GM12878 (cell line): ENCODE measurements around the gene ZDHHC7. TPM values are rescaled to one million over a fixed set of nuclear protein-coding genes. Genes with fewer than 3 reads are reported as not detected.

ENCODE experiments used
- ATAC-seq: fragments of 200-7000 bp; cut with Tn5 transposase; 3 replicates; pipeline ENCODE4 v1.9.1; 2020; ENCODE audit warnings: mild to moderate bottlenecking, moderate library complexity
- BruUV-seq: library from RNA; stranded (reverse); fragments of 400-500 nt; replicated peaks from 2 replicates; lab custom pipeline; 2021; lab: Mats Ljungman, UMichigan
- CTCF ChIA-PET: fragments of 300-600 bp; sonication (Branson Sonifier 250); formaldehyde crosslinking; extraction: SDS; loops from one replicate; lab custom pipeline; 2021; ENCODE audit warnings: inconsistent platforms; lab: Yijun Ruan, JAX
- POLR2A ChIA-PET: fragments of 350-600 bp; formaldehyde crosslinking; extraction: SDS; loops from one replicate; lab custom pipeline; 2021; ENCODE audit warnings: inconsistent platforms; lab: Charles Lee
- RAD21 ChIA-PET: fragments of 300-600 bp; sonication (Branson Sonifier 250); formaldehyde crosslinking; loops from one replicate; lab custom pipeline; 2023; ENCODE audit warnings: antibody characterized with exemption; ENCODE audit not compliant: unreplicated experiment; lab: Charles Lee
- SMC1A ChIA-PET: fragments of 300-600 bp; sonication (Branson Sonifier 250); formaldehyde crosslinking; loops from one replicate; lab custom pipeline; 2023; ENCODE audit not compliant: unreplicated experiment, uncharacterized antibody; lab: Charles Lee
- DNase-seq: peaks from one replicate; pipeline ENCODE4 v3.0.0-alpha.2; 2011; ENCODE audit warnings: low read depth, low spot score
- FAIRE-seq: peaks from 3 replicates; lab custom pipeline; 2011; peaks lifted over from hg19 to GRCh38; lab: Jason Lieb, UNC
- H2AFZ ChIP-seq: 2 replicates; pipeline ENCODE4 v1.6.0; 2011; ENCODE audit warnings: low read depth, low read length, control low read depth; ENCODE audit not compliant: control insufficient read depth
- H3K27ac ChIP-seq: 2 replicates; pipeline ENCODE4 v1.5.1; 2011; ENCODE audit warnings: control low read depth; ENCODE audit not compliant: control insufficient read depth, insufficient read depth
- H3K27me3 ChIP-seq, 2 experiments: replicated peaks in 1 of 2; 2 replicates each; pipeline versions ENCODE4 v1.6.0 to v1.6.1; 2011; ENCODE audit warnings: low read length in 1 of 2; ENCODE audit not compliant: control insufficient read depth in 2 of 2, insufficient read depth in 2 of 2
- H3K36me3 ChIP-seq, 2 experiments: 2 replicates each; pipeline ENCODE4 v1.5.1; 2011; ENCODE audit warnings: low read length in 1 of 2; ENCODE audit not compliant: control insufficient read depth in 2 of 2, insufficient read depth in 2 of 2
- H3K4me1 ChIP-seq: 2 replicates; pipeline ENCODE4 v1.6.1; 2011; ENCODE audit warnings: mild to moderate bottlenecking, low read length, moderate library complexity, mixed read lengths; ENCODE audit not compliant: control insufficient read depth, insufficient read depth
- H3K4me2 ChIP-seq: 2 replicates; pipeline ENCODE4 v1.6.0; 2011; ENCODE audit warnings: control low read depth; ENCODE audit not compliant: control insufficient read depth, insufficient read depth
- H3K4me3 ChIP-seq: fragments of 200-600 bp; sonication (generic); 2 replicates; pipeline ENCODE4 v1.5.1; 2016
- H3K79me2 ChIP-seq: 2 replicates; pipeline ENCODE4 v1.6.0; 2011; ENCODE audit warnings: low read length; ENCODE audit not compliant: control insufficient read depth, insufficient read depth
- H3K9ac ChIP-seq: 2 replicates; pipeline ENCODE4 v1.8.0; 2011; ENCODE audit warnings: low read length, control low read depth, mixed read lengths; ENCODE audit not compliant: control insufficient read depth, insufficient read depth
- H3K9me3 ChIP-seq: replicated peaks from 3 replicates; pipeline ENCODE4 v1.5.1; 2011; ENCODE audit warnings: mild to moderate bottlenecking, low read length; ENCODE audit not compliant: control insufficient read depth, insufficient read depth
- H4K20me1 ChIP-seq: 2 replicates; pipeline ENCODE4 v1.6.0; 2011; ENCODE audit not compliant: control insufficient read depth, insufficient read depth
- ATF2 ChIP-seq: IDR thresholded peaks from 2 replicates; pipeline ENCODE4 v1.6.1; 2012; ENCODE audit warnings: low read length, inconsistent platforms
- BACH1 ChIP-seq: fragments of 450-650 bp; IDR thresholded peaks from 2 replicates; pipeline ENCODE4 v1.6.1; 2017; ENCODE audit warnings: mild to moderate bottlenecking, borderline replicate concordance
- BRCA1 ChIP-seq: IDR thresholded peaks from 2 replicates; pipeline ENCODE4 v1.6.1; 2011; ENCODE audit warnings: low read depth, low read length, improper control_type of control experiment
- ETV6 ChIP-seq, 2 experiments: fragments of 450-650 bp in 1 of 2; IDR thresholded peaks in 1 of 2; conservative IDR thresholded peaks in 1 of 2; 2 replicates each; pipeline ENCODE4 v1.6.1; 2014; ENCODE audit warnings: antibody characterized with exemption in 1 of 2, borderline replicate concordance in 1 of 2, low read depth in 1 of 2, mild to moderate bottlenecking in 1 of 2, moderate library complexity in 1 of 2
- GABPA ChIP-seq: IDR thresholded peaks from 2 replicates; pipeline ENCODE4 v1.6.1; 2014; ENCODE audit warnings: antibody characterized with exemption, low read depth, mild to moderate bottlenecking, inconsistent platforms
- KDM1A ChIP-seq: fragments of 200-600 bp; sonication (generic); IDR thresholded peaks from 2 replicates; pipeline ENCODE4 v1.6.1; 2016; ENCODE audit warnings: borderline replicate concordance
- PBX3 ChIP-seq: IDR thresholded peaks from 2 replicates; pipeline ENCODE4 v1.6.1; 2011; ENCODE audit warnings: mild to moderate bottlenecking, low read depth, low read length, moderate library complexity; ENCODE audit not compliant: insufficient replicate concordance
- SIN3A ChIP-seq: IDR thresholded peaks from 2 replicates; pipeline ENCODE4 v1.6.1; 2012; ENCODE audit warnings: low read depth, low read length, improper control_type of control experiment
- USF1 ChIP-seq: IDR thresholded peaks from 2 replicates; pipeline ENCODE4 v1.6.1; 2011; ENCODE audit warnings: borderline replicate concordance, low read depth, mild to moderate bottlenecking, moderate library complexity, mixed read lengths, low read length; ENCODE audit not compliant: insufficient read depth; ENCODE audit errors: extremely low read length
- ZBTB4 ChIP-seq: fragments of 450-650 bp; formaldehyde crosslinking; IDR thresholded peaks from 2 replicates; pipeline ENCODE4 v1.4.0; 2022; ENCODE audit warnings: mild to moderate bottlenecking, moderate library complexity
- WGBS: methylation state at CpG from one replicate; pipeline ENCODE4 v1.1.6; 2016; ENCODE audit warnings: low lambda C conversion rate; ENCODE audit not compliant: insufficient replicate concordance, insufficient coverage; ENCODE audit errors: missing lambda C conversion rate; 5-methylcytosine and 5-hydroxymethylcytosine counted together
- in situ Hi-C: fragments of 300-500 bp; cut with MboI; formaldehyde crosslinking; loops from 9 replicates; pipeline ENCODE4 v1.14.3; 2018; ENCODE audit warnings: mixed read lengths
- intact Hi-C: fragments of 100-400 bp; cut with micrococcal nuclease; formaldehyde crosslinking; loops from one replicate; pipeline ENCODE4 v1.14.2; 2022; ENCODE audit not compliant: unreplicated experiment
- polyA plus RNA-seq, 11 experiments: library from polyadenylated mRNA; depleted of rRNA in 4 of 11; unstranded in 6 of 11; stranded (reverse) in 5 of 11; fragments of >200 nt; fragmentation: Nextera tagmentation in 4 of 11; fragmentation: Illumina TruSeq in 1 of 11; extraction: Ambion mirVana in 4 of 11; extraction: Trizol in 1 of 11; gene quantifications; 1 replicate in 1 of 11; 2 replicates in 10 of 11; pipeline versions ENCODE4 v1.2.1 to v1.2.3, GENCODE V29; 2011 to 2016; ENCODE audit warnings: inconsistent platforms in 2 of 11, missing spikeins in 2 of 11, low read depth in 1 of 11
- total RNA-seq, 4 experiments: library from RNA; depleted of rRNA in 3 of 4; stranded (reverse); fragments of >200 nt in 3 of 4; fragmentation: Illumina TruSeq in 1 of 4; extraction: Trizol in 1 of 4; gene quantifications; 2 replicates each; pipeline versions ENCODE4 v1.2.1 to v1.2.3, GENCODE V29; 2013 to 2021
- TF ChIP-seq, protein P1 (sequence below): IDR thresholded peaks from 2 replicates; pipeline ENCODE4 v1.6.1; 2012; ENCODE audit warnings: low read depth, low read length, improper control_type of control experiment

The ZDHHC7 gene
- total and polyA plus RNA-seq, 10 of the 15 experiments (the other 5 are each of a cell fraction or from before 2014, with no cell fraction given) = 0.87 to 26.0 (median 20.0) TPM

GRCh38 chr16:84963066-84963465 lies 48.3 kb downstream of the ZDHHC7 start (continued):
- TF ChIP-seq, protein P1, sequence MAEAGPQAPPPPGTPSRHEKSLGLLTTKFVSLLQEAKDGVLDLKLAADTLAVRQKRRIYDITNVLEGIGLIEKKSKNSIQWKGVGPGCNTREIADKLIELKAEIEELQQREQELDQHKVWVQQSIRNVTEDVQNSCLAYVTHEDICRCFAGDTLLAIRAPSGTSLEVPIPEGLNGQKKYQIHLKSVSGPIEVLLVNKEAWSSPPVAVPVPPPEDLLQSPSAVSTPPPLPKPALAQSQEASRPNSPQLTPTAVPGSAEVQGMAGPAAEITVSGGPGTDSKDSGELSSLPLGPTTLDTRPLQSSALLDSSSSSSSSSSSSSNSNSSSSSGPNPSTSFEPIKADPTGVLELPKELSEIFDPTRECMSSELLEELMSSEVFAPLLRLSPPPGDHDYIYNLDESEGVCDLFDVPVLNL = no peak
- TF ChIP-seq BRCA1 (no peak), BACH1 (no peak), SIN3A (no peak), ETV6 (conservative IDR thresholded peaks at IDR 0.05 in 1 of 2, IDR thresholded peaks at IDR 0.05 in 1 of 2; ENCODE audit: borderline replicate concordance in 1 of 2, low read depth in 1 of 2) (no peak), KDM1A (no peak), GABPA (no peak), PBX3 (no peak), USF1 (no peak)

GRCh38 chr16:84960942-84961341 lies 50.4 kb downstream of the ZDHHC7 start:
- DNase-seq (no peak), FAIRE-seq (no peak), ATAC-seq (no peak)
- ChIA-PET POLR2A (no interaction called here), CTCF (no interaction called here), RAD21 (no interaction called here), SMC1A (interaction anchor here (0.9 kb wide), 1 partner anchor 206 kb away, joined by 3 read pairs; no protein-coding TSS in a partner anchor)
- TF ChIP-seq ATF2 (no peak), ZBTB4 (CRISPR knock-in tag) (no peak)
- in situ Hi-C loops (loop anchor here (25.0 kb wide), 2 partner anchors 324 to 449 kb away; partner anchors contain the start of genes KLHL36 and MEAK7), intact Hi-C loops (no loop called here)
- no peak overlapping the region for H3K27ac ChIP-seq
- 36% methylated on average over 4 of the region's 4 CpGs for WGBS
- H3K9ac ChIP-seq = no peak overlapping the region
- no peak overlapping the region for H3K4me2 ChIP-seq
- no peaks in the 10 kb centered on the region for H4K20me1 ChIP-seq
- no peaks in the 10 kb centered on the region for H3K4me1 ChIP-seq
- H3K4me3 ChIP-seq = no peak overlapping the region
- no peak overlapping the region for H2AFZ ChIP-seq
- H3K36me3 ChIP-seq = no peaks in the 10 kb centered on the region
- no TSS peak for BruUV-seq
- H3K79me2 ChIP-seq = no peaks in the 10 kb centered on the region
- H3K9me3 ChIP-seq = no peaks in the 10 kb centered on the region; the same call in 2 of the 3 replicates
- no peaks in the 10 kb centered on the region for H3K27me3 ChIP-seq
